GM10266 (cell line): Measurements from ENCODE around the gene CDA.

Source experiments
- DNase-seq: peaks from one replicate; pipeline ENCODE4 v3.0.0; 2012; ENCODE audit errors: extremely low spot score
- CTCF ChIP-seq: IDR thresholded peaks from 2 replicates; pipeline ENCODE4 v1.5.1; 2012; ENCODE audit warnings: mild to moderate bottlenecking, low read depth; ENCODE audit not compliant: control insufficient read depth, insufficient read depth; ENCODE audit errors: missing control alignments

CDA gene

GRCh38 chr1:20666804-20667203, 77.9 kb downstream of the CDA start:
- no peak for DNase-seq
- TF ChIP-seq CTCF, result no peak
